NCI-H1417 (cell line): Measurements from ENCODE around the gene RABGAP1.

Experiments used
- DNase-seq, 3 experiments: peaks; one replicate each; lab custom pipeline; 2025; lab: John Stamatoyannopoulos, UW

Gene RABGAP1

DNA sequence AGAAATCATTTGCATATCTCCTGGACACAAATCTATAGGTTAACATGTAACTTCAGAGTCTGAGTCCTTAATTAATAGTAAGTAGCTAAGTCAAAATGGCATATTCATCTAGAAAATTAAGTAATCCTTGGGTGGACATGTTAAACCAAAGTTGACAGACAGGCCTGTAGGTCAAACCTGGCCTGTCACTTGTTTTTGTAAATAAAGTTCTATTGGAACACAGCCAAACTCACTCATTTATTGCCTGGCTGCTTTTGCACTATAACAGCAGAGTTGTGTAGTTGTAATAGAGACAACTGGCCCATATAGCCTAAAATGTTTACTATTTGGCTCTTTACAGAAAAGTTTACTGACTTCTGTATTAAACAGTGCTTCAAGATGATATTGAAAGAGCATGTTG is 68.1 kb downstream of the RABGAP1 start:
- no peak for DNase-seq

DNA sequence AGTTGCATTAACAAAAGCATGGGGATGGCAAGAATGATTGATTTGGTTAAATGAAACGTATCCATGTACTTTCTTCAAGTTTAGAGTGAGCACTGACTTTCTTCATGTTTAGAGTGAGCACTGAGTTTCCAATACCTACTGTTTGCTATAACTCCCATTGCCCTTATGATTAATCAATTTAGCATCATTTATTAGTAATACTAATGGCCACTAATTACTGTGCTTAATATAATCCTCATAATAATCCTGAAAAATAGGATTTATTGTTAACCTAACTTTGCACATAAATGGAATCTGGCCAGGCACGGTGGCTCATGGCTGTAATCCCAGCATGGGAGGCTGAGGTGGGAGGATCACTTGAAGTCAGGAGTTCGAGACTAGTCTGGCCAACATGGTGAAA is 70.6 kb downstream of the RABGAP1 start:
- DNase-seq = no peak

GRCh38 chr9:123011878-123012528 is 71.2 kb downstream of the RABGAP1 start:
- DNase-seq = no peak

GRCh38 chr9:123016631-123017030 is 75.8 kb downstream of the RABGAP1 start:
- DNase-seq = no peak

GRCh38 chr9:123020796-123021195 is 80.0 kb downstream of the RABGAP1 start:
- no peak for DNase-seq

DNA sequence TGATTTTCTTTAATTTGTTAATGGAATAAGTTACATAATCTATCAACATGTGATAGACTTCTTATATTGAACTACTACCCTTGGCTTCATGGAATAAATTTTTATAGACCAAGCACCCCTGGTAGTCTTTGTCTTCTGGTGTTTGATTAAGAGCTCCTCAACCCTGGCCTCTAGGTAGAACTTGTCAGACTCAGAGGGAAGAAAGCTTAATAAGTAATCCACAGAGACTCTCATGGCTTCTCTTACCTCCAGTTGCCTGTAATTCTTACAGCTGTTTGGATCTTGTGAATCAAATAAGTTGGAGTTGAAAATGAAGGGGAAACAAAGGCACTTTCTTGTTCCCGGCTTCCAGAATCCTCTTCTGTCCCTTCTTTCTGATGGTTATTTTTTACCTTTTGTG is 85.6 kb downstream of the RABGAP1 start:
- no peak for DNase-seq

- no peak for DNase-seq
Observed at GRCh38 chr9:123027517-123027916, 86.7 kb downstream of the RABGAP1 start.

DNA sequence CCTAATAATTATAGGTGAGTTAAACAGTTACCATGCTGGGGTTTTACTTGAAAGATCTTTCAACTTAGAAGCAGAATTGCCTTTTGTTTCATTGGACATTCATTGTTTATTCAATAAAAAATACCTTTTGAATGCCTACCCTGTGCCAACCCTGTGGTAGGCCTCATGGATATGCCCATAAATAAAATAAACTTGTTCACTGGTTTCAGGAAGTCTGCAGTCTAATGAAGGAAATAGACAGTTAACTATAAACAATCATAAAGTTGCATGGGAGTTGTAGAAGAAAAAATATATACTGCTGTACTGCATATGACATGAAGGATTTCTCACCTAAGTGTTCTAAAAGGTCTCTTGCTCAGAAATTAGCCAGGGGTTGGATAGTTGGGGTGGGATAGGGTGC is 87.3 kb downstream of the RABGAP1 start:
- no peak for DNase-seq

- DNase-seq = no peak
Observed at GRCh38 chr9:123028973-123029372, 88.2 kb downstream of the RABGAP1 start.

- DNase-seq = no peak
Observed at GRCh38 chr9:123031963-123032362, 91.1 kb downstream of the RABGAP1 start.

DNA sequence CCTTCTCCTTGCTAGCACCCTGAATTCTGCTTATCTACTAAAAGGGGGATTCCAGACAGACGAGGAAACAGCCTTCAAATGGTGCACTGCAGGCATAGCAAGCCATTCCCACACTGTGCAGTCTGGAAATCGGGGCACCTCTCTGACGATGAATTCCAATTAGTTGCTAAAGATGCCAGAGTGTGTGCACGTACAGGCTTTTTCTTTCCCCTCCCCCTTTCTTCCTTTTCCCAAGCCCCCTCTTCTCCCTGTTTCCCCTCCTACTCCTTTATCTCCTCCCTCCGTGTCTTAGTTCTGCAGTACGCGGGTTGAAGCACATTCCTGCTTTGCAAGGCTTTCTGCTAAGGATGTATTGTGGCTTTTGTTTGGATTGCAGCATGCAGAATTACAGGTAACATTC is 92.5 kb downstream of the RABGAP1 start, which contains the start of gene GPR21:
Gene GPR21 (plus strand): TSS at position 316 of the 400 bp plus-strand sequence. CDS start 900 bp downstream, outside the sequence.
- no peak for DNase-seq

DNA sequence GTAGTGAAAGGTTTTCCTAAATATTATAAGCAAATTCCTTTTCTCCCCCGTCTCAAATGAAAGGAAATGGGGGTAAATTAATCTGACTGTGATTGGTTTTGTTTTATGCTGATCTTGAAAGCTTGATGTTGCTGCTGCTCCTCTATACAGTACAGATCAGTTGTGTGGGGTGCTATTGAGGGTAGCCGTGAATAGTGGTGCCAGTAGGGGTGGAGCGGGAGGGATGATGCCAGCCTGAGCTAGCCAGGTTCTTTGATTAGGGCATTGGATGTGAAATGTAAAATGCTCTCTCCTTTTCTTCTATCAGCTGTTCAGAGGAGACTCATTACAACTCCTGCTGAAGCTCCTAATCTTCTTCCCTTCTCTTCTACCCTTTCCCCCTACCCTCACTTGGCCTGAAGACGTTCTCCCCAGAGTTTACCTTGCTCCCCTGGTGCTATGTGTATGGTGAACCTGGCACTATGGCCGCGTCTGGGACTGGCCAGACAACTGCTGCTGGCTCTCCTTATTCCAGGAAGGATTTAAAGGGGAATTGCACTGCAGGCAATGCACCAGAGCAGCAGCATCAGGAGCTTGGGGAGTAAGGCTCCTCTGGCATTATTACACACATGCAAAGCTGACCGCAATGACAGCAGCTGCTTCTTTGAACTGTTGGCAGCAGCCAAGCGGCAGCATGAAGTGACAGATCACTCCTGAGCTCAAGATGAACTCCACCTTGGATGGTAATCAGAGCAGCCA is 93.2 kb downstream of the RABGAP1 start:
- no peak for DNase-seq

- DNase-seq = no peak
Observed at GRCh38 chr9:123034881-123035510, 94.2 kb downstream of the RABGAP1 start.

- no peak for DNase-seq
Observed at GRCh38 chr9:123035791-123036190, 95.0 kb downstream of the RABGAP1 start.

DNA sequence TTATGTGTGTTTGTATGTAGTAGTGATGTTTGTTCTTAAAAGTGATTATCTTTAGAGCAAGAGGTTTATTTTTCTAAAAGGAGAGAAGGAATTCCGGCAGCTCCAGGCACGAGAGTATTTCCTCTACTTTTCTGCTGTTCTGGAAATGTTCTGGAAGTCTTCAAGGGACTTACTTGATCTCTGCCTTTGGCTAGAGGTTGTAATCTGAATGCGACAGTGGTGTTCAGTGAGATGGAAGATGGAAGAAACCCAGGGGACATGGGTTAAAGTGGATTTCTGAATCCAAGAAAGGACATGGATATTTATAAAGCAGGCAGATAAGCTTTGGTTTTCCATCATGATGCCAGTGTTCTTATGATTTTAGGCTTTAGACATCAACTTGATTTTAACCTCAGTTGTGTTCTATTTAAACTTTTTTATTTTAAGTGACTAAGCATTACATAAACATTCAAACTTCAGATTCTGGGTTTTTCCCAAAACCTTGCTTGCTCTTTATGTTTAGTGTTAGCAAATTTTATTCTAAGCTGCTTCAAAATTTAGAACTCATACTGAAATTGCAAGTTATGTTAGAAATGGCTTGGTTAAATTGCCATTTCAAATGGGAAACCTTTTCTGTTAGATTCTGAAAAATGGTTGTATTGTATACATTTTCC is 96.2 kb downstream of the RABGAP1 start:
- DNase-seq = no peak

DNA sequence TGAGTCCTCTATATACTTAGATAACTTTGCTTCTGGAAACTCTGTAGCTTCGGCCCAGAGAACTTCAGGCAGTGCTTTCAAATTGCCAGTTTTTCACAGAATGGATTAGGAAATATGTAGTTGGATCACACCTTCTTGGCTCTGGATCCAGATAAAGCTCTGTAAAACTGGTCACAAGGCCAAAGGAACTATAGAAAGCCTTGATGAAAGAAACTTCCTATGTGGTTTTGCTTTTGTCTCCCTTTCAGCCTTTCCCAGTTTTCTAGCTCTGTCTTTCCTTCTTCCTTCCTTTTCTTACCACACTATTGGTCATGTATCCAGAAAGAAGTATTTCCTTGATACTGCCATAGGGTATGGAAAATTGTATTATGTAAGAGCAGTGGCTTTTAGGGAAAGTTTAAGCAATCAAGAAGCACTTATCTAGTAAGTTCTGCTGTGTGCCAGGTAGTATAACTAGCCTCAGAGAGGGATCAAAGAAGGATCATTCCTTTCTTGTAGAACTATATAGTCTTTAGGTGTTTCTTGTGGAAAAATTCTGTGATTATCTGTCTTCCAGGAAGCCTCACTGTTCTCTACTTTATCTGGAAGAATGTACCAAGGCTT is 98.9 kb downstream of the RABGAP1 start:
- no peak for DNase-seq

GRCh38 chr9:123040801-123041200 is 100.0 kb downstream of the RABGAP1 start:
- DNase-seq = no peak

DNA sequence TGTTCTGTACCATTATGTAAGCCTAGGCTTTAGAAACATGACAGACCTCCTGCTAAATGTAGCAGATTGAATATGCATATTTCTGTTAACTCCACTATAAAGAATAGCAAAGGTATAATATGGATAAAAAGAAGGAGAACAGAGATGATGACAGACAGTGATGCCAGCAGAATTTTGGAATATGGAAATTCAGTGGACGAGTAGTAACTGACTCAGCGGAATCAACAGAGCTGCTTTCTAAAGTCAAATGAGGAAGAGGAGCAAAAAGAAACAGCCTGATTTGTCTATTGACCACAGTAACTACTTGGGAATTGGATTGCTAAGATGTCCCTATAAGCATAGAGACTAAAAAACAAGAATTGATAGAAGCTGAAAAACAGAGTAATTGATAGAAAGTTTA is 100.7 kb downstream of the RABGAP1 start:
- DNase-seq = no peak

GRCh38 chr9:123043081-123043939 is 102.5 kb downstream of the RABGAP1 start:
- DNase-seq = no peak

DNA sequence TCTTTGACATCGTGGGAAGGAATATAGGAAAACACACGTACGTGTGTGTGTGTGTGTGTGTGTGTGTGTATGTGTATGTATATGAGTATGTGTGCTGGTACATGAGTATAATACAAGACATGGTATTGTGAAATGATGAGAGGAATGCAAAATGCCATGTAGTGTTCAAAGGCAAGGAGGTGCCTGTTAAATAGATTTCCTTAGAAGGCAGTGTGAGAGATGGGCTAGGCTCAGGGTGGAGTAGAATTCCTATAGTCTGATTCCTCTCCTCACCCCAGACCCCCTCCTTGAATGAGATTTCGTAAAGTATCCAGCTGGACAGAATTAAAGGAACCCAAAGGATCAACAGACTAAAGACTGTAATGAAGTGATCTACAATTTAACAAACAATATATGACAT is 103.8 kb downstream of the RABGAP1 start:
- no peak for DNase-seq
